Uterus (tissue), 4 donors: ENCODE results near the gene ADCY3. TPM values are rescaled to one million over a fixed set of nuclear protein-coding genes. Genes with fewer than 3 reads are reported as not detected.

ENCODE experiments used
- DNase-seq, 2 donors: peaks; one replicate each; pipeline ENCODE4 v3.0.0-alpha.2; 2019 to 2020
- H3K27ac ChIP-seq, 2 donors: fragments of 200-600 bp; sonication (generic); 1 replicate in 1 of 2; 2 replicates in 1 of 2; pipeline ENCODE4 v1.5.1; 2016 to 2018
- H3K27me3 ChIP-seq, 2 donors: fragments of 200-600 bp; sonication (generic); one replicate each; pipeline ENCODE4 v1.5.1; 2018 to 2019; ENCODE audit warnings: control low read depth in 1 of 2
- H3K36me3 ChIP-seq, 2 donors: fragments of 200-600 bp; sonication (generic); one replicate each; pipeline ENCODE4 v1.5.1; 2019; ENCODE audit warnings: control low read depth in 1 of 2
- H3K4me1 ChIP-seq, 2 donors: fragments of 200-600 bp; sonication (generic); one replicate each; pipeline ENCODE4 v1.5.1; 2018 to 2019; ENCODE audit warnings: control low read depth in 1 of 2
- H3K4me3 ChIP-seq, 2 donors: fragments of 200-600 bp; sonication (generic); 1 replicate in 1 of 2; 2 replicates in 1 of 2; pipeline ENCODE4 v1.5.1; 2018 to 2019; ENCODE audit warnings: mild to moderate bottlenecking in 1 of 2
- H3K9me3 ChIP-seq, 2 donors: fragments of 200-600 bp; sonication (generic); one replicate each; pipeline ENCODE4 v1.5.1; 2019; ENCODE audit warnings: control low read depth in 1 of 2
- POLR2A ChIP-seq, 2 donors: fragments of 450-650 bp; IDR thresholded peaks; one replicate each; pipeline ENCODE4 v1.6.1; 2016; ENCODE audit warnings: antibody characterized with exemption in 2 of 2, mild to moderate bottlenecking in 1 of 2, moderate library complexity in 1 of 2
- intact Hi-C: fragments of 100-400 bp; cut with DNase I; formaldehyde crosslinking; loops from one replicate; pipeline ENCODE4 v1.15.1; 2023; ENCODE audit warnings: low total_unique reads
- total RNA-seq, 4 donors: library from RNA; depleted of rRNA in 3 of 4; stranded (reverse); fragments of >200 nt in 3 of 4; gene quantifications; one replicate each; pipeline versions ENCODE4 v1.1.0 to v1.2.4, GENCODE V29; 2014 to 2023
- TF ChIP-seq, protein P1 (sequence below), 4 experiments: fragments of 200-600 bp in 2 of 4; fragments of 450-650 bp in 2 of 4; sonication (generic) in 2 of 4; IDR thresholded peaks; one replicate each; pipeline ENCODE4 v1.5.1; 2016 to 2019; ENCODE audit warnings: antibody characterized with exemption in 4 of 4, mild to moderate bottlenecking in 2 of 4, moderate library complexity in 1 of 4
- donor health status: DM: yes; HTN: yes; CAD: no.

ADCY3 gene
- total RNA-seq, 4 donors from 2014 or later = 37.9 to 104 (median 51.7) TPM

DNA sequence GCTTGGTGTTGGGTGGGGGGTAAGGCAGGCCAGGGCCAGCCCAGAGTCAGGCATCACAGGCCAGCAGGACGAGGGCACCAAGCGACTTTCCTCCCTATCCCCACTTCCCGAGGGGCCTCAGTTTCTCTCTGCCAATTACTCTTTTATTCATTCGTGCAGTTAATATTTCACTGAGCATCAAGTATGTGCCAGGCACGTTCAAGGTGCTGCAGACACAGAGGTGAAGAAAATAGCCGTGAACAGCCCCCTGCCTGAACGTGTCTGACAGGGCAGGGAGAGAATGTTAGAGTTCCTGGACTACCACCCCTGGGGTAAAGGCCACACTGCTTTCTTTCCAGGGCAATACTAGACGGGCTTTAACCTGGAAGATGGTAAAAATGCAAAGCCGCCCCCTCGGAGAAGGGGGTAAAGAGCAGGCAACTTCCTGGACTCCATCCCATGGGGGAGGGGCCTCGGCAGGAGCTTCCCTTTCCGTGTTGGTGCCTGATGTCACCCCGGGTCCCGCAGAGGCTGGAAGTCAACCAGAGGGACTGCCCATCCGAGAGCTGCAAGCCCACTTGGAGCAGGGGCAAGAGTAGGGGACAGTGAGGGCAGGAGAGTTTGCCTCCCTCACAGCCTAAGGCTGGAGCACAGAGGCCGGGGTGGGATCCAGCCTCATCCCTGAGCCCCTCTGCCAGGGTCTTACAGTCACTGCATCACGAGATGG, 79.7 kb downstream of the ADCY3 start:
- DNase-seq = no peak
- H3K27me3 ChIP-seq = no peaks in the 10 kb centered on the region
- no peaks in the 10 kb centered on the region for H3K36me3 ChIP-seq
- intact Hi-C loops = no loop called here
- H3K4me1 ChIP-seq = no peaks in the 10 kb centered on the region
- no peak for TF ChIP-seq POLR2A (IDR thresholded peaks at IDR 0.05)
- TF ChIP-seq, protein P1, sequence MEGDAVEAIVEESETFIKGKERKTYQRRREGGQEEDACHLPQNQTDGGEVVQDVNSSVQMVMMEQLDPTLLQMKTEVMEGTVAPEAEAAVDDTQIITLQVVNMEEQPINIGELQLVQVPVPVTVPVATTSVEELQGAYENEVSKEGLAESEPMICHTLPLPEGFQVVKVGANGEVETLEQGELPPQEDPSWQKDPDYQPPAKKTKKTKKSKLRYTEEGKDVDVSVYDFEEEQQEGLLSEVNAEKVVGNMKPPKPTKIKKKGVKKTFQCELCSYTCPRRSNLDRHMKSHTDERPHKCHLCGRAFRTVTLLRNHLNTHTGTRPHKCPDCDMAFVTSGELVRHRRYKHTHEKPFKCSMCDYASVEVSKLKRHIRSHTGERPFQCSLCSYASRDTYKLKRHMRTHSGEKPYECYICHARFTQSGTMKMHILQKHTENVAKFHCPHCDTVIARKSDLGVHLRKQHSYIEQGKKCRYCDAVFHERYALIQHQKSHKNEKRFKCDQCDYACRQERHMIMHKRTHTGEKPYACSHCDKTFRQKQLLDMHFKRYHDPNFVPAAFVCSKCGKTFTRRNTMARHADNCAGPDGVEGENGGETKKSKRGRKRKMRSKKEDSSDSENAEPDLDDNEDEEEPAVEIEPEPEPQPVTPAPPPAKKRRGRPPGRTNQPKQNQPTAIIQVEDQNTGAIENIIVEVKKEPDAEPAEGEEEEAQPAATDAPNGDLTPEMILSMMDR (IDR thresholded peaks at IDR 0.05) = no peak
- no peaks in the 10 kb centered on the region for H3K9me3 ChIP-seq
- H3K27ac ChIP-seq = no peak overlapping the region
- H3K4me3 ChIP-seq = no peak overlapping the region

DNA sequence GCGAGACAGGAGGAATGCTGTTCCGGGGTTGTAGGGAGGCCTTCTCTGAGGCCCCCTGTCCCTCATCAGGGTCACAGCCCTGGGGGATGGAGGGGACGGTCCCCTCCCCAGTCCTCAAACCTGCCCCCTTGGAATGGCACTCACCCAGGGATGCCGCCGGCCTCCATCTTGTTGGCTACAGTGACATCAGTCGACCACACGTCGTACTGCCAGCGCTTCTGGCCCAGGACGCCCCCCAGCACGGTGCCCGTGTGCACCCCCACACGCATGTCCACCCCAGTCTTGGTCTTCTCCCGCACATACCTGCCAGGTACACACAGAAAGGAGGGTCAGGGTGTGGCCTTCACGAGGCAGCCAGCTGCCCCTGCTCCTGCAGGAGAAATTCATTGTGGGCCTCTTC, 80.3 kb downstream of the ADCY3 start:
- H3K36me3 ChIP-seq = no peaks in the 10 kb centered on the region
- intact Hi-C loops = no loop called here
- no peak for TF ChIP-seq POLR2A (IDR thresholded peaks at IDR 0.05)
- TF ChIP-seq, protein P1 (IDR thresholded peaks at IDR 0.05) = no peak
- H3K9me3 ChIP-seq = no peaks in the 10 kb centered on the region
- no peak for DNase-seq
- no peaks in the 10 kb centered on the region for H3K27me3 ChIP-seq
- H3K4me1 ChIP-seq = no peaks in the 10 kb centered on the region
- H3K27ac ChIP-seq = no peak overlapping the region
- H3K4me3 ChIP-seq = no peak overlapping the region

GRCh38 chr2:24838541-24838940, 81.5 kb downstream of the ADCY3 start:
- Histone ChIP-seq H3K36me3 (no peaks in the 10 kb centered on the region), H3K4me3 (no peak overlapping the region), H3K4me1 (no peaks in the 10 kb centered on the region), H3K9me3 (no peaks in the 10 kb centered on the region), H3K27ac (no peak overlapping the region), H3K27me3 (no peaks in the 10 kb centered on the region)
- TF ChIP-seq, protein P1 (IDR thresholded peaks at IDR 0.05) = no peak
- intact Hi-C loops = no loop called here
- no peak for DNase-seq

DNA sequence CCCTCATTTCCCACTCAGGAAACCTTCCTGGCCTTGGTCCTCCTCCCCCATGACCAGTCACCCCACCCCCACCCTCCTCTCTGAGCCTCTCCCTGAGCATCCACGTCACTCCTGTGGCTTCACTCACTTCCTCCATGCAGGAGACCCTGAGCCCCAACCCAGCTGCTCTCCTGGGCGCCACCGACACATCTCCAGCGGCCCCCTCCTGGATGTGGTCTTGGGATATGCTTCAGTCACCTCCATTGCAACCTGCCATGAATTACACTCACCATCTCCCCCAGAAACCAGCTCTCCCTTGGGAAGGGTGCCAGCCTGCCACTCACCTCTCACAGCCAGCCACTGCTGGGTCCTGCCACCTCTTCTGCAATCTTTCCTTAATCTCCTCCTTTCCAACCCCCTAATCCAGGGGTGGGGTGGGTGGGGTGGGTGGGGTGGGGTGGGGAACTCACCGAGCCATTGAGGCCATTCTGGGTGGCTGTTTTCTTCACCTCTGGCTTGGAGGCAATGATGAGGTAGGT, 82.0 kb downstream of the ADCY3 start:
- intact Hi-C loops = no loop called here

GRCh38 chr2:24836706-24837105, 83.3 kb downstream of the ADCY3 start:
- Histone ChIP-seq H3K36me3 (no peaks in the 10 kb centered on the region), H3K4me1 (no peaks in the 10 kb centered on the region), H3K4me3 (no peak overlapping the region), H3K27me3 (no peaks in the 10 kb centered on the region), H3K27ac (no peak overlapping the region), H3K9me3 (no peaks in the 10 kb centered on the region)
- intact Hi-C loops = no loop called here
- no peak for TF ChIP-seq POLR2A (IDR thresholded peaks at IDR 0.05)
- TF ChIP-seq, protein P1 (IDR thresholded peaks at IDR 0.05) = no peak
- DNase-seq = no peak

More for the DNA sequence above, 82.0 kb downstream of the ADCY3 start:
- no peak overlapping the region for H3K4me3 ChIP-seq
- no peaks in the 10 kb centered on the region for H3K4me1 ChIP-seq
- DNase-seq = no peak
- H3K9me3 ChIP-seq = no peaks in the 10 kb centered on the region
- no peaks in the 10 kb centered on the region for H3K27me3 ChIP-seq
- no peak for TF ChIP-seq POLR2A (IDR thresholded peaks at IDR 0.05)
- TF ChIP-seq, protein P1 (IDR thresholded peaks at IDR 0.05) = no peak
- H3K27ac ChIP-seq = no peak overlapping the region
- H3K36me3 ChIP-seq = no peaks in the 10 kb centered on the region
